ENCODE measurements around the gene TTC5.
A peak's percentile ranks its signal among the peaks of the same experiment; 100 is the strongest.

TTC5 gene

DNA sequence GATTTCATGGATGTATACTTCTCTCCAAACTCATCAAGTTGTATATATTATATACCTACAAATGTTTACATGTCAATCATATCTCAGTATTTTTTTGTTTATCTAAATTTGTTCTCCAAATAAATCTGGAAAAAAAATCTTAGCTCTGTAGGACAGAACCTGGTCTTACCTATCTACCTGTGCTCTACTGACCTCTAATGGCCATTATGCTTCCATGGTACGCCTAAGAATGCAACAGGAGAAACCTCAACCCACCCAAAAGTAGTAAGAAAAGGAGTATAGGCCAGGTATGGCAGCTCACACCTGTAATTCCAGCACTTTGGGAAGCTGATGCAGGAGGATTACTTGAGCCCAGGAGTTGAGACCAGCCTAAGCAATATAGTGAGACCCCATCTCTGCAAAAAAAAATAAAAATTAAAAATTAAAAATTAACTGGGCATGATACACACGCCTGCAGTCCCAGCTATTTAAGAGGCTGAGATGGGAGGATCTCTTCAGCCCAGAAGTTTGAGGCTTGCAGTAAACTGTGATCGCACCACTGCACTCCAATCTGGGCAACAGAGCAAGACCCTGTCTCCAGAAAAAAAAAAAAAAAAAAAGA lies 58.0 kb downstream of the TTC5 start:
- H3K4me3 ChIP-seq (ENCODE audit: low read depth, low read length): no peak overlapping the region
- POLR2A ChIA-PET: no interaction called here
- H3K4me1 ChIP-seq (ENCODE audit: control insufficient read depth, insufficient read depth, low read length): no peaks in the 10 kb centered on the region
- CTCF ChIA-PET: no interaction called here
- no peaks in the 10 kb centered on the region for H3K9me3 ChIP-seq (ENCODE audit: control insufficient read depth, insufficient read depth, low read depth, low read length)
- no peaks in the 10 kb centered on the region for H3K36me3 ChIP-seq (ENCODE audit: control insufficient read depth in 2 of 2, insufficient read depth in 1 of 2, low read length in 2 of 2)
- H3K27ac ChIP-seq (ENCODE audit: extremely low read depth, low read depth, low read length): no peak overlapping the region
- TF ChIP-seq SCRT2 (tag by site-specific recombination; IDR thresholded peaks at IDR 0.05) (peak; percentile 38; the same call in 1 of the 2 replicates), ZNF138 (tag by site-specific recombination; IDR thresholded peaks at IDR 0.05; ENCODE audit: borderline replicate concordance) (no peak), ZNF654 (tag by site-specific recombination; IDR thresholded peaks at IDR 0.05; ENCODE audit: low read depth) (peak; percentile 29)
